ENCODE results near the gene NKRF. TPM values are rescaled to one million over a fixed set of nuclear protein-coding genes. Genes with fewer than 3 reads are reported as not detected.

The NKRF gene
- total and polyA plus RNA-seq, 5 experiments from 2014 or later, result 4.8 to 14.6 (median 8.5) TPM

DNA sequence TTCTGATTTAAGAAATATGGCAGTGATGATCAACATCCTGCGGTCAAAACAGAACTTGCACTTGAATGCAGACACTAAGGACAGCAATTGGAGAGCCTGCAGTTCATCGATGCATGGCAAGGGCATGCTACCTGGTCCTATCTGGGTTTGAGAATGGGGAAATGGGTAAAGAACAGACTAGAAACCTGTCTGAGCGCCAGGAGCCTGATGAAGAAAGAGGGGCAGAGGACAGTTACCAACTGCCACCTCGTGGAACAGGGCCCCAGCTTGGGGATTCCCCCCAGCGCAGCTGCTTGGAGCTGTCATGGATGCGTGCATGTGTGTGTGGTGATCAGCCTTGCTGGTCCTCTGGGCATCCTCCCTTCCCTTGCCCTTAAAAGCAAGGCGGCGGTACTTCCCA is 30.2 kb upstream of the NKRF start:
- POLR2A ChIA-PET, result interaction anchor here (1.0 kb wide), 1 partner anchor 56 kb away, joined by 3 read pairs; the partner anchor contains the start of gene SEPTIN6
- DNase-seq, result no peak
- Mint-ChIP-seq H3K36me3 (peaks cover 0 to 84% (median 3%) of the 10 kb centered on the region in 3 donors), H3K27ac (peak overlapping the region in 3 of 10 donors; percentile 17 to 81 (median 52)), H3K4me1 (peaks cover 16 to 39% (median 27%) of the 10 kb centered on the region in 4 donors), H3K9me3 (no peaks in the 10 kb centered on the region), H3K27me3 (no peaks in the 10 kb centered on the region), H3K4me3 (no peak overlapping the region)
- ATAC-seq, result no peak

DNA sequence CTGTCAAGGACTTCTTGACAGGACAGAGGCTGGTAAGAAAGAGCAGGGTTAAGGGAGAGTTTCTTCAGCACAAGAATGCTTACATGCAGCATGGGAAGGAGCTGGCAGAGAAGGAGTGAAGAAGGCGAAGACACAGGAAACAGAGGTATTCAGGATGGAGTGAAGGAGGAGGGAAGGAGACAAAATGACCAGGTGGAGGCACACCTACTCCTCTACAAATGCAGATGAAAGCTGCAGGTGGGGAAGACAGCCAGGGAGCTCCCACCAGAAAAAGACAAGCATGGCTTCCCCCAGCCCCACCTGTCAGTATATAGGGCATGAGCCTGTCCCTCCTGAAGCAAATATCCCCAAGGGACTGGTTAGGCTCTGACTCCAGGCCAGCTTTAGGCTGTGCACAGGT is 29.6 kb upstream of the NKRF start:
- Mint-ChIP-seq H3K27ac (peak overlapping the region; percentile 20 to 92 (median 77)), H3K4me3 (peak overlapping the region in 1 of 10 donors; percentile 69), H3K36me3 (peaks cover 0 to 86% (median 3%) of the 10 kb centered on the region in 3 donors), H3K4me1 (peaks cover 14 to 39% (median 25%) of the 10 kb centered on the region in 4 donors), H3K27me3 (no peaks in the 10 kb centered on the region), H3K9me3 (no peaks in the 10 kb centered on the region)
- ATAC-seq (no peak), DNase-seq (no peak)
- POLR2A ChIA-PET, result no interaction called here

DNA sequence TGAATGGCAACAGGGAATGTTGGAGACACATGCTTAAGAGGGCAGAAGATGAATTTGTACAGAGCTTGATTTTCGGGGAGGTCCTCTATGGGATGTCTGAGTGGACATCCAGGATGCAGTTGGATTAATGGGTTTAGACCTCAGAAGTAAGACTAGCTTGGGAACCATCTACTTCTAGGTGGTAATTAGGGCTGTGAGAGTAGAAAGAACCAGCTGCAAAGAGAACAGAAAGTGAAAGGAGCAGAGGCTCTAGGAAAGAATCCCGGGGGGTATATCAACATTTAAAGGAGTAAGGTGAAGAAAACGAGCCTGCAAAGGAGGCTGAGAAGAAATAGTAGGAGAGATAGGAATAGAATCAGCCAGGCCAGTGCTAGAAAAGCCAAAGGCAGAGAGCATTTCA is 29.0 kb upstream of the NKRF start:
- DNase-seq (no peak), ATAC-seq (no peak)
- Mint-ChIP-seq H3K4me1 (peaks cover 14 to 39% (median 25%) of the 10 kb centered on the region in 4 donors), H3K36me3 (peaks cover 0 to 86% (median 3%) of the 10 kb centered on the region in 3 donors), H3K27me3 (no peaks in the 10 kb centered on the region), H3K4me3 (peak overlapping the region in 1 of 10 donors; percentile 42), H3K9me3 (no peaks in the 10 kb centered on the region), H3K27ac (peak overlapping the region in 9 of 10 donors; percentile 65 to 92 (median 80))
- POLR2A ChIA-PET, result no interaction called here

DNA sequence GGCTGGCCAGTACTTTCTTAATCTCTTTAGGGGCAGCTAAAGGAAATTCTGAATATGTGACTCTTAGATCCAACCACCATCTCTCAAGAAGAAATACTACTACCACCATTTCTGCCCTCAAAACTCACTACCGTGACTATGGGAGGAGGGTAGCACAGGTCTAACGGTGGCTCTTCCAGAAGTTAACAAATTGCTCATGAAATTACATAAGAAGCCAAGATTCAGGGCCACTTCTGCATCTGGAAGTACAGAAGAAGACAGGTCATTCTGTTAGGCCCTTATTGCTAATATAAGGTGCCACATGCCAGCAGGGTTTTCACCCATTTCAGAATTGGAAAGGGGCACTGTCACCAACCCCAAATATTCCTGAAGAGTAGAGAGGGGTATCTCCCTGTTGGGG is 19.6 kb upstream of the NKRF start:
- peaks cover 0 to 70% (median 5%) of the 10 kb centered on the region in 3 donors for H3K36me3 Mint-ChIP-seq
- H3K9me3 Mint-ChIP-seq, result no peaks in the 10 kb centered on the region
- DNase-seq (no peak), ATAC-seq (no peak)
- POLR2A ChIA-PET, result interaction anchor here (0.6 kb wide), 1 partner anchor 291 kb away, joined by 3 read pairs; no protein-coding TSS in a partner anchor
- H3K27me3 Mint-ChIP-seq, result no peaks in the 10 kb centered on the region
- no peak overlapping the region for H3K4me3 Mint-ChIP-seq
- peak overlapping the region in 7 of 10 donors; percentile 44 to 57 (median 47) for H3K27ac Mint-ChIP-seq
- H3K4me1 Mint-ChIP-seq, result peaks cover 0 to 6% (median under 1%) of the 10 kb centered on the region in 4 donors

DNA sequence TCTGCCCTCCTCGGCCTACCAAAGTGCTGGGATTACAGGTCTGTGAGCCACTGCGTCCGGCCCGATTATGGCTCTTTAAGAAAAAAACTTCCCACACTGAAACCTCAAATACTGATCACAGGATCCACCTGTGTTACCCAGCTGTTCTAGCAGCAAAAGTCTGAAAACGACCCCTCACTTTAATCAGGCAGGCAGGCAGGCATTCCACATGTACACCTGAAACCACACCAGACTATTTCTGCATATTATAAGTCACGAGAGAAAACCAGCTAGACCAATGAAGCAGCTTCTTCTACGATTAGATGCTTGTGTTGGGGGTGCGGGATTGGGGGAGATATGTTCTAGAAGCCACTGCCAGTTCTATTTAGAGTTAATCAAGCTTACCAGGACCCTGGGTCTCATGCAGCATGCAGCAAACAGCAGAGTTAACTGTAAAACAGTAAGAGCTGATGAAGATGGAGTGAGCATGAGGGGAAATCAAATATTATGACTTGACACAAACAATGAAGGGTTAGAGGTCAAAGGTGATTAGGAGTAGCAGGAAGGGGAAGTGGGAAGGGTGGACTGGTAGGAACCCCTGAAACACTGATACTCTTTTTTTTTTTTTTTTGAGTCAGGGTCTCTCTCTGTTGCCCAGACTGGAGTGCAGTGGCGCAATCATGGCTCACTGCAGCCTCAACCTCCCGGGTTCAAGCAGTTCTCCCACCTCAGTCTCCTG is 18.9 kb upstream of the NKRF start:
- Mint-ChIP-seq H3K4me1 (peaks cover 0 to 6% (median under 1%) of the 10 kb centered on the region in 4 donors), H3K36me3 (peaks cover 0 to 65% (median 5%) of the 10 kb centered on the region in 3 donors), H3K9me3 (no peaks in the 10 kb centered on the region), H3K27ac (peak overlapping the region in 9 of 10 donors; percentile 22 to 92 (median 70)), H3K4me3 (peak overlapping the region in 1 of 10 donors; percentile 32), H3K27me3 (no peaks in the 10 kb centered on the region)
- no peak for ATAC-seq
- no peak for DNase-seq
- POLR2A ChIA-PET, result interaction anchor here (0.6 kb wide), 1 partner anchor 292 kb away, joined by 3 read pairs; no protein-coding TSS in a partner anchor

DNA sequence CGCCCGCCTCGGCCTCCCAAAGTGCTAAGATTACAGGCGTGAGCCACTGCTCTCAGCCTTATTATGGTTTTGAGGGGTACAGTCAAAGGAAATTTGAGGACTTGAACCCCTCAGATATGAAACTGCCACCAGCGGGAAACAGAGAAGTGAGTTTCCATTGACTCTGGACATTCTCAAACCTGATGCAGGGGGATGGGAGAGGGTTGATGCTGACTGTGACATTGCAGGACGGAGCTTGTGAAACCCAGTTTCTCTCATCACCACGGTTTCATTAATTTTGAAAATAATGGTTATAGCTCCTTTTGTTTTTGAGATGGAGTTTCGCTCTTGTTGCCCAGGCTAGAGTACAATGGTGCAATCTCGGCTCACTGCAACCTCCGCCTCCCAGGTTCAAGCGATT is 18.2 kb upstream of the NKRF start:
- ATAC-seq, result no peak
- Mint-ChIP-seq H3K4me1 (peaks cover 1 to 13% (median 3%) of the 10 kb centered on the region in 4 donors), H3K27me3 (no peaks in the 10 kb centered on the region), H3K4me3 (no peak overlapping the region), H3K27ac (peak overlapping the region in 1 of 10 donors; percentile 24), H3K9me3 (no peaks in the 10 kb centered on the region), H3K36me3 (peaks cover 0 to 68% (median 5%) of the 10 kb centered on the region in 3 donors)
- no peak for DNase-seq
- POLR2A ChIA-PET, result no interaction called here

DNA sequence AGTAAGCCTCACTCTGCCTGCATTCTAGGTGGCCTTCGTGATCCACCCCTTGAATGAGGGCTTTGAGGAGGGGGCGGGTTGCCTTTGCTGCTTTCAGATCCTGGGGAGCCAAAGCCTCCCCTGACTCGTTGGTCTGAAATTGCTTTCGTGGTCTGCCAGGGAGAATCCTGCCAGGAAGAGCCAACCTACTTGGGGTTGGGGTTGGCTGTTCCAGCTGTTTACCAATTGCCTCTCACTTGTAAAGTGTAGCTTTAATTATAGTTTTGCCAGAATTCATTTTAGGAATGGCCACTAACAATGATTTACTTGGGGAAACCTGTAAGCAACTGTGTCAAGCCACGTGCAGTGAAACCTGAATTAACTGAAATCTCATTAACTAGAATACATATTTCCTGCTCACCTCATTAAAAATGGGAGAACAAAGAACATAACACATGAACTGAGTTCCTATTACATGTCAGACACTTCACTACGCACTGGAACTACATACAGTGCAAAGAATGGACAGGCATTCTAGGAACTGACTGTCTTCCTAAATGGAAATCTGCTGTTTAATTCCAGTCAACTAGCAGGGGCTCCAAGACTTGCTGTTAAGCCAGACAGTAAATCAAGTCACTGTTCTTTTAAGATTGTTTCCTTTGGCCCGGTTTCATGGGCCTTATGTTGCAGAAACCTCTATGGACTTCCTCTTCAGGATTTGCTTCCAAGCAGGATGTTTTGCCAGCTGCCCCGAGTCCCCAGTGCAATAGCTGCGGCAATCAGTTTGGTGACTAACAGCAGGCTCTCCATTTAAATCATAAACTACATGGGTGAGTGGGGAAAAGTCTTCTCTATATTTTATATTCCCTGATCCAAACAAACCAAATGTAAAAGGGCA is 16.4 kb upstream of the NKRF start:
- H3K36me3 Mint-ChIP-seq, result peaks cover 0 to 66% (median 5%) of the 10 kb centered on the region in 3 donors
- DNase-seq (no peak), ATAC-seq (no peak)
- no peaks in the 10 kb centered on the region for H3K27me3 Mint-ChIP-seq
- POLR2A ChIA-PET, result no interaction called here
- H3K4me1 Mint-ChIP-seq, result peaks cover 1 to 29% (median 4%) of the 10 kb centered on the region in 4 donors
- peak overlapping the region in 6 of 10 donors; percentile 33 to 83 (median 64) for H3K27ac Mint-ChIP-seq
- H3K9me3 Mint-ChIP-seq, result no peaks in the 10 kb centered on the region
- H3K4me3 Mint-ChIP-seq, result no peak overlapping the region

DNA sequence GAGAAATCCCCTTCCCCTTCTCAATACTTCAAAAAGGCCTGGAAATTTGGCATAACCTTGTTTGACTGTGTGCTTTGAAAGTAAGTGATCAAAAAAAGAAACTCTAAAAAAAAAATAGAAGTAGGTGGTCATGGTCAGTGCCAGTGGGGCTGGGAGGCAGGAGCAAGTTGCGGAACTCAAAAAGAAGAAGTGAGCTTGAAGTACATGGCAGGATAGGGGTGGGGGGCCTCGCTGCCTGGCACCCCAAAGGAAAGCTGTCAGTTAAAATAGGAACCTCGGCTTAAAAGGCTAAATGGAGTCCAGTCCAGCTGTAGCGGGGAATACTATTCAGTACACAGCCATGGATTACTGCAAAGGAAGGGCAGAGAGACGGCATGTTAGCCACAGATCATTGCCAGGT is 12.2 kb upstream of the NKRF start:
- no peaks in the 10 kb centered on the region for H3K9me3 Mint-ChIP-seq
- DNase-seq (no peak), ATAC-seq (no peak)
- peak overlapping the region in 7 of 10 donors; percentile 19 to 77 (median 63) for H3K27ac Mint-ChIP-seq
- POLR2A ChIA-PET, result interaction anchor here (0.5 to 1.2 kb wide), 2 partner anchors 75 to 125 kb away, joined by 3 to 5 read pairs; partner anchors contain the start of gene SEPTIN6
- peaks cover 0 to 39% (median 0%) of the 10 kb centered on the region in 3 donors for H3K36me3 Mint-ChIP-seq
- H3K4me3 Mint-ChIP-seq, result peak overlapping the region in 3 of 10 donors; percentile 18 to 57 (median 52)
- H3K4me1 Mint-ChIP-seq, result peaks cover 2 to 47% (median 9%) of the 10 kb centered on the region in 4 donors
- no peaks in the 10 kb centered on the region for H3K27me3 Mint-ChIP-seq

DNA sequence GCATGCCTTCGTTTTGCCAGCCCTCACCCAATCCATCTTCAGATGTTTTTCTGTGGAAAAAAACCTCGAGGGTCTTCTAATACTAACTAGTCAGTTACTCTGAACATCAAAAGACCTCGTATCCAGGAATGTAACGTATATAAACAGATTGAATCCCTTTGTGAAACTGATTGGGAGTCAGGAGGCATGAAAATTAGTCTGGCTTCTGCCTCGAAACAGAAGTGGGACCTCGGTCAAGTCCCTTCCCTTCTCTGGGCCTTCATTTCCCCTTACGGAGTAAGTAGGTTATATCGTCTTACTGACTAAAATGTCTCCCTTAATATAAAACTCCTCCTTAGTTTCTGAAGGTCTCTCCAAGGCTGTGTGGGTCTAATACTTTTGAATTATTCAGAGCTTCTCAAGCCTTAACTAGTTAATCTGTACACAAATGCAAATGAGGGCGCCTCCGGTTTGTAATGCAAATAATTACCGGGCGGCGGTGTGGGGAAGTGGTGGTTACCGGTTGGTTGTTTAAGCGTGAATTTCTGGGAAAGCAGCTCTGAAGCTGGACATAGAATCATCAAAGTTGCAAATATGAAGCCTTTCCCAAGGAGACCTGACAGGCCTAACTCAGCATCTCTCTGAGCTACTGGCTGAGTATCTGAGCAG is 11.4 kb upstream of the NKRF start:
- peaks cover 0 to 33% (median 0%) of the 10 kb centered on the region in 3 donors for H3K36me3 Mint-ChIP-seq
- no peaks in the 10 kb centered on the region for H3K27me3 Mint-ChIP-seq
- H3K4me1 Mint-ChIP-seq, result peaks cover 2 to 47% (median 9%) of the 10 kb centered on the region in 4 donors
- H3K27ac Mint-ChIP-seq, result peak overlapping the region in 5 of 10 donors; percentile 4 to 69 (median 61)
- POLR2A ChIA-PET, result interaction anchor here (0.5 to 1.2 kb wide), 3 partner anchors 39 to 124 kb away, joined by 3 to 6 read pairs (median 5); partner anchors contain the start of gene SEPTIN6
- DNase-seq (no peak), ATAC-seq (no peak)
- H3K4me3 Mint-ChIP-seq, result peak overlapping the region in 1 of 10 donors; percentile 57
- no peaks in the 10 kb centered on the region for H3K9me3 Mint-ChIP-seq

DNA sequence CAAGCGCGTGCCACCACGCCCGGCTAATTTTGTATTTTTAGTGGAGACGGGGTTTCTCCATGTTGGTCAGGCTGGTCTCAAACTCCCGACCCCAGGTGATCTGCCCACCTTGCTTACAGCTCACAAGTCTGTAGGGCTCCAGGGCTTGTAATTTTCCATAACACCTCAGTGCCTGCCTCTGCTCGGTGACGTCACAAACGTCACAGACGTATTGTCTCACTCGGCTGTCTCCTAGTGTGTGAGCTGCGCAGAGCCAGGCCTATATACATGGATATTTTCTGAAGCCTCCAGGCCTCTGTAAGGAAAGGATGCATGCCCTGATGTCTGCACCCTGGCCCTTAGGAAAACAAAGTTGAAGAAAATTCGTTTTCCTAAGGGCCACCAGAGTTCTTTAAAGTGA is 8.6 kb upstream of the NKRF start:
- H3K4me1 Mint-ChIP-seq, result peaks cover 2 to 50% (median 16%) of the 10 kb centered on the region in 4 donors
- POLR2A ChIA-PET, result no interaction called here
- no peaks in the 10 kb centered on the region for H3K27me3 Mint-ChIP-seq
- H3K36me3 Mint-ChIP-seq, result peaks cover 0 to 21% (median 0%) of the 10 kb centered on the region in 3 donors
- DNase-seq (no peak), ATAC-seq (no peak)
- no peaks in the 10 kb centered on the region for H3K9me3 Mint-ChIP-seq
- H3K4me3 Mint-ChIP-seq, result no peak overlapping the region
- peak overlapping the region in 3 of 10 donors; percentile 25 to 46 (median 25) for H3K27ac Mint-ChIP-seq

DNA sequence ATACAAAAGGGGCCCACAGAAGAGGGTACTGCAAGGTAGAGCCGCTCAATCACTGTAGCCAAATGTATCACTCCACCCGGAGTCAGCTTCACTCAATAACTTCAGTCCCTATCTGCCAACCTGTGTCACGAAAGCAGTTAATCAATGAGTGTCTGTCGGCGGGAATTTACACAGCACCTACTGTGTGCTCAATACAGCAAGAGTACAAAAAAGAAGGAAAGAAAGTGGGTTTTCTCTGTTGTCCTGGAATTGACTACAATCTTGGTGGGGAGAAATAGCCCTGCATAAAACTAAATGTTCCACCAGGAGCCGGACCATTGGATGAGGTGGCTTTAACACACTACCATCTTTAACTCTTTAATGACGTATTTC is 780 bp upstream of the NKRF start:
- H3K4me3 Mint-ChIP-seq, result peak overlapping the region; percentile 87 to 98 (median 94)
- peaks cover 0 to 10% (median 0%) of the 10 kb centered on the region in 3 donors for H3K36me3 Mint-ChIP-seq
- DNase-seq (no peak), ATAC-seq (no peak)
- H3K27ac Mint-ChIP-seq, result peak overlapping the region; percentile 94 to 99 (median 98)
- no peaks in the 10 kb centered on the region for H3K27me3 Mint-ChIP-seq
- POLR2A ChIA-PET, result interaction anchor here (0.5 to 3.2 kb wide), 4 partner anchors 33 to 262 kb away, joined by 3 to 29 read pairs (median 10); partner anchors contain the start of genes RPL39 and UBE2A
- H3K4me1 Mint-ChIP-seq, result peaks cover 11 to 46% (median 33%) of the 10 kb centered on the region in 4 donors
- no peaks in the 10 kb centered on the region for H3K9me3 Mint-ChIP-seq

All from naive thymus-derived CD8-positive, alpha-beta T cell (primary cell).